ENCODE results near the gene MXRA7.
"Not testable (repeated sequence)": the region's sequence is repeated elsewhere in the genome, so short reads cannot be mapped to it uniquely, and the experiment has no call there.

Gene MXRA7

DNA sequence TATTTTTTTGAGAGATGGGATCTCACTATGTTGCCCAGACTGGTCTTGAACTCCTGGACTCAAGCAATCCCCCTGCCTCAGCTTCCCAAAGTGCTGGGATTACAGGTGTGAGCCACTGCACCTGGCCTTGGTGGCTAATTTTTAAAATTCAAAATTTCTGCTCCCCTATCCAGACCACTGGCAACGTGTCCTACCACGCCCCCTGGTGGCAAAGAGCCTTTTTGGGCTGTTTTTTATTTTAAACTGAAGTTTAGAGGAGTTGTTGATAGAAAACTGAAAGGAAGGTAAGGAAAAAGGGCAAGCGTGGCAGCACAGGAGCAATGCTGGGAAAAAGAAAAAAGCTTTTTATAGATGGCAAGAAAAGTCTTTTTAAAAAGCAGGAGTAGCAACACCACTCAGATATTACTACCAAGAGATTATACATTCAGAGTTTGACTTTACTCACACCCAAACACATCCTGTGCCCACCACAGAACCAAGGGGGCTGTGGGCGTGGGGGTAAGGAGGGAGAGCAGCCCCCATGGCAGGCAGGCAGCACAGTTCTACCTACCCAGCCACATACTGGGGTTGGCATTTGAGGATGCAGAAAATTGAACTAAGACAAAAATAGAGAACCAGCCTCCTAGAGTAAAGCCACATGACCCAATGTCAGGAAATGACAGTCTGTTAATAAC is 4.2 kb upstream of the MXRA7 start:
- peak; percentile 58 for DNase-seq

GRCh38 chr17:76714336-76714735 is 3.6 kb upstream of the MXRA7 start:
- DNase-seq = no peak

DNA sequence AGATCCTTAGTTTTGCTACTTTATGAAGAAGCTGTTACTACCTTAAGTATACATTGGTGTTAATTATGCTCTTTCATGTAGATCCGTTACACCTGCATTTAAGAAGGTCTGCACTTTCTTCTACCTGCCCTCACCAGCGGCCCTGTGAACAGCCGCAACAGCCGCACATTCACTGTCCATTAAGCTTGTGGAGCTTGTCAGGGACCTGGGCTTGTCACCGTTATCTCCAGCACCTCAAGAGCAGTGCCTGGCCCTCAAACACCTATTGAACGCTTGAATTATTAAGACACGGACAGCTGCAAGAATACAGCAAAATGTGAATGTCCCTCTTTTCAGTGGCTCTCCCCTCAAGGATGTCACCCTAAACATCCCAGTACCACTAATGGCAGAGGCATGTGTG is 3.0 kb upstream of the MXRA7 start:
- DNase-seq = no peak

DNA sequence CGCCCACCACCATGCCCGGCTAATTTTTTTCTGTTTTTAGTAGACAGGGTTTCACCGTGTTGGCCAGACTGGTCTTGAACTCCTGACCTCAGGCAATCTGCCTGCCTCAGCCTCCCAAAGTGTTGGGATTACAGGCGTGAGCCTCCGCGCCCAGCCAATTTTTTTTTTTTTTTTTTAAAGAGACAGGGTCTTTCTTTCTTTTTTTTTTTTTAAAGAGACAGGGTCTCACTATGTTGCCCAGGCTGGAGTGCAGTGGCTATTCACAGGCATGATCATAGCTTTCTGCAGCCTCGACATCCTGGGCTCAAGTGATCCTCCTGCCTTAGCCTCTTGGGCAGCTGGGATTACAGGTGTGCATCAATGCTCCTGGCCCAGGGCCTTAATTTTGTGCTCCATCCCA is 1.6 kb upstream of the MXRA7 start:
- not testable (repeated sequence) for DNase-seq

- DNase-seq = not testable (repeated sequence)
Measured at GRCh38 chr17:76709951-76710862, 558 bp downstream of the MXRA7 start.

- peak; percentile 99 for DNase-seq
Measured at GRCh38 chr17:76709077-76709950, 1.5 kb downstream of the MXRA7 start.

DNA sequence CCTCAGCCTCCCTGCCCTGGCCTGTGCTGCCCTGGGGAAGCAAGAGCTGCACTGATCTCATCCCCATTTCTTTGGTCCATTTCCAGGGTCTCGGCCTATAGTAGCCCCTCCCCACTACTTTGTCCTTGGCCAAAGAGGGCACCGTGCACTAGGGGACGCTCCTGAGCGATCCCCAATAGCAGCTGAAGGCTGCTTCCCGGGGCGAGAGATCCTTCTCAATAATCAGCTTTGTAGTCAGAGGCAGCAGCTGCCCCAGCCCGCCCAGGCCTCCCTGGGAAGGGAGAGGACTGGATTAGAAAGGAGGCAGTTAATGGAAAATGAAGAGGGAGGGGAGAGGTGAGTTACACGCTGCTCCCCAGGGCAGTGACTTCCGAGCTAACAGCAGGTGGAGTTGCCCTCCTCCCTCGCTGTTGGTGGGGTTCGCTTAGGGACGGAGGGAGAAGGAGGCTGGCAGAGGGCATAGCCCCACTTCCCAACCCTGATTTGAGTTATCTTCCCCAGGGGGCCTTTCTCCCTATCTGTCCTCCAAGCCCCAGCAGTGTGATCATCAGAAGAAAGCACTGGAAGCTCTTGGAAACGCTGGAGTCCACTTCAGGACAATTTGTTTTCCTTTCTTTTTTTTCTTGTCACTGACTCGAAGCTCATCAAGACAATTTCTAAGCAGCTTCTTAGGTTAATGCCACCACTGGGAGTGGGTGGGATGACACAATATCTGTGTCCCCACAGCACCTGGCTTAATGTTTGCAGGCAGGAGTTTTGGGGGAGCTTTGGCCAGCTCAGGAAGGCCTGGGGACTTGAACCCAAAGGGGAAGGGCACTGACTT is 2.6 kb downstream of the MXRA7 start:
- no peak for DNase-seq

- no peak for DNase-seq
Measured at GRCh38 chr17:76706817-76707216, 3.9 kb downstream of the MXRA7 start.

- no peak for DNase-seq
Measured at GRCh38 chr17:76704805-76705204, 6.0 kb downstream of the MXRA7 start.

GRCh38 chr17:76702941-76703637 is 7.7 kb downstream of the MXRA7 start:
- no peak for DNase-seq

DNA sequence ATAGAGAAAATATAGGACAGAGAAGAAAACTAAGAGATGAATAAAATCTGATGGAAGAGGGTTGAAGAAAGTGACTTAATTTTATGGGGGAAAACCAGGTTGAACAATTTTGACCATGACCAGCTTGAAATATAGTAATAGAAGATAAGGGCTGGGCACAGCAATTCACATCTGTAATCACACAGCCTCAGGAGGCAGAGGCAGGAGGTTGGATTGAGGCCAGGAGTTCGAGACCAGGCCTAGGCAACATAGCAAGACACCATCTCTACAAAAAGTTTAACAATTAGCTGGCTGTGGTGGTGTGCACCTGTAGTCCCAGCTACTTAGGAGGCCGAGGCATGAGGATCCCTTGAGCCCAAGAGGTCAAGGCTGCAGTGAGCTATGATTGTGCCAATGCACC is 8.7 kb downstream of the MXRA7 start:
- no peak for DNase-seq

- DNase-seq = no peak
Measured at GRCh38 chr17:76701471-76701967, 9.2 kb downstream of the MXRA7 start.

GRCh38 chr17:76700617-76701470 is 9.9 kb downstream of the MXRA7 start:
- DNase-seq = peak; percentile 74

DNA sequence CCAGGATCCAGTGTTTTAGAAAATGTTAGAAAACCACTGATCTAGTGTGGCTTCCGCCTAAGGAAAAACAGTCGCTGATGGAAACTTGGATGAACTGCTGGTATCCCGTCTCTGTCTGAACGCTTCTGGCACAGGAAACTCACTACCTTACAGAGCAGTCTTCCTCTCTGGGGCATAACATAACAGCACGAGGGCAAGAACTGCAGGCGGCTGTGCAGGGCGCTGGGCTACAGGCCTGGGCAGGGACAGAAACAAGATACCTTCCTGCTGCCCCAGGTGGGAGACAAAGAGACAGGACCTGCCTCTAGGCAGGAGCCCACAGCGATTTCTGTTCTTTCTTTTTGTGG is 10.5 kb downstream of the MXRA7 start:
- DNase-seq = no peak

- not testable (repeated sequence) for DNase-seq
Measured at GRCh38 chr17:76698466-76698977, 12.2 kb downstream of the MXRA7 start.

DNA sequence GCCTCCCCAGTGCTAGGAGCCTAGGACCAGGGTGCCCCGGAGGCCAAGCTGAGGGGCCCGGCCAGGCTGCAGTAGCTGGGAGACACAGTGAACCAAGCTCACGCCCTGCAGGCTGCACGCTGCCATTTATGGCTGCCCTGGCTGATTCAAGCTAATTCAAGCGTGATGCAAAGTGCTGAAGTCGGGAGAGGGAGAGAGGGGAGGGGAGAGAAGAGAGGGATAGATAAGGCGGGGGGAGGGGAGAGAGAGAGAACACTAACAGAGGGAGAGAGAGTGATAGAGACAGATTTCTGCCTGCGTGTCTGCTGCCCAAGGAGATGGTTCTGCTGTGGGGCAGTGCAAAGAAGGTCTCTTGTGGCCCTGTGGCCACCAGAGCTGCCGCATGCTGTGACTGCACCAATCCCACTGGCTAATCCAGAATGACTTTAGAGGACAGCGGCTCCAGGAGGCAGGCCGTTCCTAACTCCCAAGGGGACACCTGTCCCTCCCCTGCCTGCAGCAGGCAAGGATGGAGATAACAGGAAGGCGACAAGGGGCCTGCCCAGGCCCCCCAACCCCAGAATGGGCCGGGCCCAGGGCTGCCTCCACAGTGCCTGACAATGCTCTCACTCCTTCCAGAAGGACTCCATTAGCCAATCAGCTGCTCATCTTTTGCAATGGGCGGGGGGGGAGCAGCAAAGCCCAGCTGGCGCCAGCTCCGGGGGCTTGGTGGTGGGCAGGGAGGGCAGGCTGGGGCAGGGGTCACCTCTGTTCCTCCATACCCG is 12.9 kb downstream of the MXRA7 start:
- DNase-seq = peak; percentile 68

GRCh38 chr17:76696763-76697701 is 13.7 kb downstream of the MXRA7 start:
- DNase-seq = no peak

All from fibroblast of skin of right quadriceps (primary cell).